HepG2 (cell line): ENCODE data around the gene ANKZF1. TPM values are rescaled to one million over a fixed set of nuclear protein-coding genes. Genes with fewer than 3 reads are reported as not detected.

Experiments used
- GMEB1 ChIP-seq: sonication (generic); formaldehyde crosslinking; IDR thresholded peaks from 2 replicates; pipeline ENCODE4 v1.5.1; 2020; ENCODE audit warnings: missing genetic modification reagents, mild to moderate bottlenecking, borderline replicate concordance
- HDAC2 ChIP-seq: sonication (generic); formaldehyde crosslinking; IDR thresholded peaks from 2 replicates; pipeline ENCODE4 v1.4.0; 2020; ENCODE audit warnings: missing genetic modification reagents
- KDM3A ChIP-seq: IDR thresholded peaks from 2 replicates; pipeline ENCODE4 v1.6.1; 2018; ENCODE audit warnings: low read depth, missing compliant biosample characterization
- KLF15 ChIP-seq: sonication (generic); formaldehyde crosslinking; IDR thresholded peaks from 2 replicates; pipeline ENCODE4 v1.8.1; 2023; ENCODE audit warnings: borderline replicate concordance, mild to moderate bottlenecking, inconsistent platforms, missing genetic modification reagents, mixed read lengths
- MBNL3 ChIP-seq: fragments of 250-450 bp; sonication (Bioruptor Pico); conservative IDR thresholded peaks from 2 replicates; pipeline ENCODE4 v1.8.0; 2022; ENCODE audit warnings: mild to moderate bottlenecking, inconsistent platforms
- MIER2 ChIP-seq: IDR thresholded peaks from 2 replicates; pipeline ENCODE4 v1.6.1; 2016; ENCODE audit warnings: missing biosample characterization, missing genetic modification reagents
- MXI1 ChIP-seq: IDR thresholded peaks from 3 replicates; pipeline ENCODE4 v1.6.1; 2012; ENCODE audit warnings: low read depth, low read length, inconsistent platforms, borderline replicate concordance
- RAD51 ChIP-seq: fragments of 450-650 bp; IDR thresholded peaks from 2 replicates; pipeline ENCODE4 v1.6.1; 2016; ENCODE audit warnings: borderline replicate concordance
- RELA ChIP-seq: sonication (generic); formaldehyde crosslinking; IDR thresholded peaks from 2 replicates; pipeline ENCODE4 v1.4.0; 2020; ENCODE audit warnings: missing genetic modification reagents
- ZNF329 ChIP-seq: sonication (generic); formaldehyde crosslinking; IDR thresholded peaks from 2 replicates; pipeline ENCODE4 v1.9.0; 2021; ENCODE audit warnings: low read depth, mild to moderate bottlenecking, missing genetic modification reagents
- ZNF501 ChIP-seq: sonication (generic); formaldehyde crosslinking; IDR thresholded peaks from 2 replicates; pipeline ENCODE4 v1.5.1; 2020; ENCODE audit warnings: mild to moderate bottlenecking, moderate library complexity, missing genetic modification reagents
- ZNF503 ChIP-seq: sonication (generic); formaldehyde crosslinking; IDR thresholded peaks from 2 replicates; pipeline ENCODE4 v1.4.0; 2020; ENCODE audit warnings: missing genetic modification reagents
- ZNF710 ChIP-seq: sonication (generic); formaldehyde crosslinking; IDR thresholded peaks from 2 replicates; pipeline ENCODE4 v1.5.0; 2020; ENCODE audit warnings: mild to moderate bottlenecking, missing genetic modification reagents, borderline replicate concordance
- ZSCAN9 ChIP-seq: IDR thresholded peaks from 2 replicates; pipeline ENCODE4 v1.6.1; 2016; ENCODE audit warnings: borderline replicate concordance
- polyA plus RNA-seq, 8 experiments: library from polyadenylated mRNA; depleted of rRNA in 3 of 8; stranded (reverse) in 7 of 8; unstranded in 1 of 8; fragments of >200 nt; fragmentation: Illumina TruSeq in 4 of 8; extraction: Trizol in 4 of 8; gene quantifications; 2 replicates each; pipeline versions ENCODE4 v1.2.1 to v1.2.3, GENCODE V29; 2011 to 2016; ENCODE audit warnings: low read depth in 4 of 8, missing spikeins in 1 of 8, mixed read lengths in 1 of 8; ENCODE audit not compliant: insufficient read depth in 1 of 8
- total RNA-seq, 5 experiments: library from RNA; depleted of rRNA; stranded (reverse); fragments of >200 nt; fragmentation: Illumina TruSeq; extraction: Trizol; gene quantifications; 2 replicates each; pipeline ENCODE4 v1.2.3, GENCODE V29; 2016; ENCODE audit warnings: low read depth in 1 of 5
- TF ChIP-seq, protein P1 (sequence below): sonication (generic); formaldehyde crosslinking; IDR thresholded peaks from 2 replicates; pipeline ENCODE4 v1.8.0; 2022; ENCODE audit warnings: mild to moderate bottlenecking, missing genetic modification reagents, moderate library complexity
- TF ChIP-seq, protein P2 (sequence below): sonication (generic); formaldehyde crosslinking; IDR thresholded peaks from 2 replicates; pipeline ENCODE4 v1.5.0; 2020; ENCODE audit warnings: missing genetic modification reagents
- TF ChIP-seq, protein P3 (sequence below): sonication (generic); formaldehyde crosslinking; IDR thresholded peaks from 2 replicates; pipeline ENCODE4 v1.4.0; 2020; ENCODE audit warnings: missing genetic modification reagents, borderline replicate concordance

Gene ANKZF1
- total and polyA plus RNA-seq, 2 of the 13 experiments (the other 11 are each of a cell fraction or from before 2014, with no cell fraction given), result 25.3 to 128 TPM

DNA sequence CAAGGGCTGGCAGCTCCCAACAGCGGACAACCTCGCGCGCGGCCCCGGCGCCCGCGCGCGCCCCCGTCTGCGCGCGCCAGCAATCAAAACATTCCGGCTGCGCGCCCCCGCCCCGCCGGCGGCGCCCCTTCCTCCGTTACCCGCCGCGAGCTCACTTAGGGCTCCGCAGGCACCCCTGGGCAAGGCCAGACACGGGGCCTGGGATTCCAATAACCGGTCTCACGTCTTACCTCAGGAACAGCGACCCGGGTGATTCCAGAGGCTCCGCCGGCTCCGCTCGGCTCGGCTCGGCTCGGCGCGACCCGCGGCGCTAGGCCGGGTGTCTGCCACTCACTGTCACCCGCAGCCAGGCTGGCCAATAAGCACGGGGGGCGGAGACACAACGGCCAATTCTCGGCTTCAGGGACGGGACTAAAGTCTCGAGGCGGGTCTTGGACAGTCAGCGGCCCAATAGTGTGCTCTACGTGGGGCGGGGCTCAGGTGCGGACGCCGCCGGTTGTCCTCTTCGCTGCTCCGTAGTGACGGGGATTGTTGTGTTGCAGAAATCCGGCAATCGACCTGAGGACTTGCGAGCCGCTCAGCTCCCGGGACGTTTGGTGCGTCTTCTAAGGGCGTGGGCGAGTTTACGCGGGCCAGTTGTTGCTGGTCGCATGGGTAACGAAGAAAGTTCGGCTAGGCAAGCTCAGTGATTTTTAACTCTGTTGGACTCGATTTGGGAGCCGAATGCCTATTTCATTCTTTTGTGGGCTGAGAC, at the start of gene ANKZF1, which contains the start of gene ATG9A (continued):
- TF ChIP-seq, protein P1, sequence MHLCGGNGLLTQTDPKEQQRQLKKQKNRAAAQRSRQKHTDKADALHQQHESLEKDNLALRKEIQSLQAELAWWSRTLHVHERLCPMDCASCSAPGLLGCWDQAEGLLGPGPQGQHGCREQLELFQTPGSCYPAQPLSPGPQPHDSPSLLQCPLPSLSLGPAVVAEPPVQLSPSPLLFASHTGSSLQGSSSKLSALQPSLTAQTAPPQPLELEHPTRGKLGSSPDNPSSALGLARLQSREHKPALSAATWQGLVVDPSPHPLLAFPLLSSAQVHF (CRISPR knock-in tag), result 0 out of 2 replicates have a peak, but pooled peaks have one; percentile 37
- TF ChIP-seq ZSCAN9 (CRISPR knock-in tag), result peak; percentile 76; the same call in 1 of the 2 replicates
- peak; percentile 87; the same call in 2 of the 3 replicates for TF ChIP-seq MXI1
- TF ChIP-seq, protein P2, sequence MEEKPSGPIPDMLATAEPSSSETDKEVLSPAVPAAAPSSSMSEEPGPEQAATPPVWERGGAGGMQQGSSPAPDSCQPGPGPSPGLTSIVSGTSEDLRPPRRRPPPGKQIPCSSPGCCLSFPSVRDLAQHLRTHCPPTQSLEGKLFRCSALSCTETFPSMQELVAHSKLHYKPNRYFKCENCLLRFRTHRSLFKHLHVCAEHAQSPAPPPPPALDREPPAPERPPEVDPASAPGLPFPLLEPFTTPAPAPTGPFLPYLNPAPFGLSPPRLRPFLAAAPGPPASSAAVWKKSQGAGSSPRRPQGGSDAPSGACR, result no peak; the same call in 1 of the 2 replicates
- peak; percentile 70 for TF ChIP-seq ZNF501 (CRISPR knock-in tag)
- peak; percentile 99; the same call in 1 of the 2 replicates for TF ChIP-seq KLF15 (CRISPR knock-in tag)
- TF ChIP-seq ZNF329 (CRISPR knock-in tag), result no peak
- peak; percentile 53; the same call in 1 of the 2 replicates for TF ChIP-seq HDAC2
- TF ChIP-seq ZNF503 (CRISPR knock-in tag), result no peak
- no peak for TF ChIP-seq RAD51
- 0 out of 2 replicates have a peak, but pooled peaks have one; percentile 63 for TF ChIP-seq KDM3A (CRISPR knock-in tag)
- TF ChIP-seq, protein P3, sequence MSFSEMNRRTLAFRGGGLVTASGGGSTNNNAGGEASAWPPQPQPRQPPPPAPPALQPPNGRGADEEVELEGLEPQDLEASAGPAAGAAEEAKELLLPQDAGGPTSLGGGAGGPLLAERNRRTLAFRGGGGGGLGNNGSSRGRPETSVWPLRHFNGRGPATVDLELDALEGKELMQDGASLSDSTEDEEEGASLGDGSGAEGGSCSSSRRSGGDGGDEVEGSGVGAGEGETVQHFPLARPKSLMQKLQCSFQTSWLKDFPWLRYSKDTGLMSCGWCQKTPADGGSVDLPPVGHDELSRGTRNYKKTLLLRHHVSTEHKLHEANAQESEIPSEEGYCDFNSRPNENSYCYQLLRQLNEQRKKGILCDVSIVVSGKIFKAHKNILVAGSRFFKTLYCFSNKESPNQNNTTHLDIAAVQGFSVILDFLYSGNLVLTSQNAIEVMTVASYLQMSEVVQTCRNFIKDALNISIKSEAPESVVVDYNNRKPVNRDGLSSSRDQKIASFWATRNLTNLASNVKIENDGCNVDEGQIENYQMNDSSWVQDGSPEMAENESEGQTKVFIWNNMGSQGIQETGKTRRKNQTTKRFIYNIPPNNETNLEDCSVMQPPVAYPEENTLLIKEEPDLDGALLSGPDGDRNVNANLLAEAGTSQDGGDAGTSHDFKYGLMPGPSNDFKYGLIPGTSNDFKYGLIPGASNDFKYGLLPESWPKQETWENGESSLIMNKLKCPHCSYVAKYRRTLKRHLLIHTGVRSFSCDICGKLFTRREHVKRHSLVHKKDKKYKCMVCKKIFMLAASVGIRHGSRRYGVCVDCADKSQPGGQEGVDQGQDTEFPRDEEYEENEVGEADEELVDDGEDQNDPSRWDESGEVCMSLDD, result no peak; the same call in 1 of the 2 replicates
- no peak for TF ChIP-seq MIER2 (CRISPR knock-in tag)
- TF ChIP-seq ZNF710, result no peak
- TF ChIP-seq RELA (CRISPR knock-in tag), result no peak; the same call in 1 of the 2 replicates
- TF ChIP-seq MBNL3 (CRISPR knock-in tag), result no peak
- TF ChIP-seq GMEB1 (CRISPR knock-in tag), result peak; percentile 93
